ENCODE measurements around the gene CCNY.

GRCh38 chr10:35536789-35537188 lies 200.5 kb downstream of the CCNY start:
- TF ChIP-seq CTCF (IDR thresholded peaks at IDR 0.05) = no peak
- TF ChIP-seq POLR2A (IDR thresholded peaks at IDR 0.05) = no peak
- TF ChIP-seq POLR2AphosphoS5 (IDR thresholded peaks at IDR 0.05) = no peak
